Activated effector memory CD4-positive, alpha-beta T cell treated with Interleukin-2 at 50 U/mL for 16 hours (primary cell): ENCODE results near the gene SYP.
"Not testable (repeated sequence)": the region's sequence is repeated elsewhere in the genome, so short reads cannot be mapped to it uniquely, and the experiment has no call there.

ENCODE experiments used
- DNase-seq: peaks from one replicate; pipeline ENCODE4 v3.0.0-alpha.2; 2020

The SYP gene

DNA sequence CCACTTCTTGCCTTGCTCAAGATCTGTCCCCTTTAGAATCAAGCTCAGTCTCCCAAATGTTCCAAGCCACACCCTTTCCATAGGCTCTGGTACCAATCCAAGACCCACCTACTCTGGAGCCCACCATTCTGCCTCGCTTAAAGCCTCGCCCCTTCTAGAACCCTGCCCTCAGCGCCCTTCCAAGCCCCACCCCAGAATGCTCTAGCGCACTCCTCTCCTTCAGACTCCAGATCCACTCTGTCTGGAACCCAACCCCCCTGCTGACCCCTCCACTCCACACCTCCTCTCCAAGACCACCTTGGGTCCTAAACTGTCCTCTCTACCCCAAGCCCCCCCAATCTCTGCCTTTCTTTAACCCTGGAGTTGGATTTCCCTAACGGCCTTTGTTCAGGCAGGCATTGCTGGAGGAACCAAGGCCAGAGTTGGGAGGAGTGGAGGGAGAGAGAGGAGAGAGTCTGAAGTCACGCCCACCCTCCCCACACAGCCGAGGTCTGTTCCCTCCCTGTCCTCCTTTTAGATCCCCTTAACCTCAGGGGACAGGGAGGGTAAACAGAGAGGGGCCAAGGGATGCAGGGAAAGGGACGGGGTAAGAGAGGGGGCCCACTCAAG is 11.4 kb downstream of the SYP start:
- DNase-seq: no peak

DNA sequence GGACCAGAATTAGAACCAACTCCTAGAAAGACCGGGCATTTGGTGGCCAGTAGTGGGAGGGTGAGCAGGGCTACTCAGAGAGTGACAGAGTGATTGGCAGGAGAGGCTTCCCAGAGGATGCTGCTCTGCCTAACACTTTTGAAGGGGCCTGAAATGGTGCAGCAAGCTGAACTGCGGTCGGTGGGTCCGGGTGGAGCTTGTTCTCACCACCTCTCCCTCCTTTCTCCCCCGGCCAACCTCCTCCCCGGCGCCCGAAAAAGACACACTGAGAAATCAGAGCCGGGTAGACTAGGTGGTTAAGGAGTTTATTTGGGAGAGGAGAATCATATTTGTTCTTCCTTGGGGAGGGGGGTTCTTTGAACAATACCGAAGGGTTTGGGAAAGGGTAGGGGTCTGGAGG is 12.5 kb downstream of the SYP start:
- no peak for DNase-seq

DNA sequence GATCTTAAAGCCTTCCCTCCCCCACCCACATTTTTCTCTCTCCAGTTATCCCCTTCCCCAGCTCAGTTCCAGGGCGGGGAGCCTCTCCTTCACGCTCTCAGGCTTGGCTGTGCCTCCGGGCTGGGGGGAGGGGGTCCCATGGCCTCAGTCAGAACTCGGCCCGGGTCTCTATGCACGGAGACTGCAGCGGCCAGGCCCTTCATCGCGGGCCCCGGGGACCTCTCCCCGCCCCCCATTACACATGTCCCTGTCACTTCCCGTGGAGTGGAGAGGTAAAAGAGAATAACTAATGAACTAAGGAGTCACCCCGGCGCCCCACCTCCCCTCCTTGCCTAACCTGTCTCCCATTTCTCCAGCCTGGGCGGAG is 13.0 kb downstream of the SYP start:
- DNase-seq: no peak

DNA sequence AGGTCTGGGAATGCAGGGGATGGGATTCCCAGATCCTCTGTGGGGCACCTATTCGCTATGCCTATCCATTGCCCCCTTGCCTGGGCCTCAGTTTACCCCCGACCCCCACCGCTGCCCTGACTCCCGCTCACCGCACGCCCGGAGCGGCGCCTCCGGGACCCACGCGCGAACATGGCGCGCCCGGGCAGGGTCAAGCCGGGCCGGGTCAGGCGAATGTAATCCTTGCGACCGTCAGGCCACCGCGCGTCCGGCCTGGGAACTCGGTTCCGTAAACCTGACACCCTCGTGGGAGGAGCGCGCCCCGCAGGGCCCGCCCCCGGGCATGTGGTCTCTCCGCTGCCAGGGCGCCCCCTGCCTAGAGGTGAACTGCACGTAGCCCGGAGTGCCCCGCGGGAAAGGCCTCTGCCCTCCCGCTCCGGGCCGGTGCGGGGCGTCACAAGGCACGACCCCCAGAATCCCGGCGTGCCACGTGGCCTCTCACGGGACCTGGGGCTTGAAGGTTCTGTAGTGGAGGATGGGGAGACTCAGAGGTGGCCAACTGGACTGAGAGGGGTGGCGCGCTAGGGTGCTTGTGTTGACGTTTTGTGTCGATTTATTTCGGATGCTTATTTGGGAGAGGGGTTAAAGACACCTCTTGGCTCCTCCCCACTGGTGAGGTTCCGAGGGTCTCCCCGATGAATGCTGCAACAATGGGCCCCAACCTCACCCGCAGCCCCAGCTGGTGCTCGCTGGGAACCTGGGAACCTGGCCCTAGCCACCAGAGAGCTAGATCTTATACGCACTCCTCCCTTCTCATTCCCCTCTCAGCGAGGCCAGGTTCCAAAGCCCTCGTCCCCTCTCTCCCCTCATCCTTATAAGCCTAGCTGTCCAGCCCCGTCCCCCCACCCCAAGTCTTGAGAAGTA is 13.6 kb downstream of the SYP start, which contains the start of gene PRICKLE3:
PRICKLE3 (minus strand) TSS at position 249 of the 903 bp plus-strand sequence; CDS start at position 173, 76 bp downstream.
- DNase-seq: peak; percentile 60

DNA sequence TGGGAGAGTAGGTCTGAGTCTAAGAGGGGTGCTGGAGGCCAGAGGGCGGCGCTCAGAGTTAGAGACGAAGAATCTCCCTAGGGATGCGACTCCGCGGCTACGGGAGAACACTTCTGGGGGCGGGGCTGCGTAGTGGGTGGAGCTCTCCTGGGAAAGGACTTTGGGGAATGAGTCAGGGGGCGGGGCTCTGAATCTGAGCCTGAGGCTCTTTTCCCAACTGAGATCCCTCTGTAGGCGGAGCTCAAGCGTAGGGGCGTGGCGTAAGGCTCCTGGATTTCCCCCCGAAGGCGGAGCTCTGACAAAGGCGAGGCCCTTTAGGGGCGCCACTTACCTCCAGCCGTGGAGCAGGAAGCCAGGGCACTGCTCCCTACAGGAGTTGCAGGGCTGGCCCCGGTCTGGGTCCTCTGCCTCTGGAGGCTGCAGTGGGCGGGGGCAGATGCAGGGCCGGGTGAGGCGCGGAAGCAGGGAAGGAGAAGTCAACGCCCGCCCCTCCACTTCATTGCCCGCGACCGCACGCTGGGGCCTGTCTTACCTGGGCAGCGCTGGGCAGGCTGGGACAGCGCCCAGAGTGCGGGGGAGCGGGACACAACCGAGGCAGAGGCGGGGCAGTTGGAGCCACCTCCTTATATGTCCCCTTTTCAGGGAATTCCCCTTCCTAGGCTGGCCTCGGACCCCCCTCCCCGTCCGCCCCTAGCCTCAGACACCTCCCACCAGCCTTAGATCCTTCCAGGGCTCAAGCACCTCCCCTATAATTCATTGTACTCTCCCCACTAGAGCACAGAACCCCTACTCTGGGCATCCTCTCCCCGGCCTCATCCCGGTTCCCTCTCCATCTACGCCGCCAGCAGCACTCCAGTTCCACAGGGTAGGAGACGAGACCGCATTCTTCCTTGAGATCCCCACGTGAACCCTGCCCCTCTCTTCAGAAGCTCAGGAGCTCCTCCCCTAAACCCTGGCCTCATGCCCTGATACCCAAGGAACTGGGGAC is 15.4 kb downstream of the SYP start:
- no peak for DNase-seq

DNA sequence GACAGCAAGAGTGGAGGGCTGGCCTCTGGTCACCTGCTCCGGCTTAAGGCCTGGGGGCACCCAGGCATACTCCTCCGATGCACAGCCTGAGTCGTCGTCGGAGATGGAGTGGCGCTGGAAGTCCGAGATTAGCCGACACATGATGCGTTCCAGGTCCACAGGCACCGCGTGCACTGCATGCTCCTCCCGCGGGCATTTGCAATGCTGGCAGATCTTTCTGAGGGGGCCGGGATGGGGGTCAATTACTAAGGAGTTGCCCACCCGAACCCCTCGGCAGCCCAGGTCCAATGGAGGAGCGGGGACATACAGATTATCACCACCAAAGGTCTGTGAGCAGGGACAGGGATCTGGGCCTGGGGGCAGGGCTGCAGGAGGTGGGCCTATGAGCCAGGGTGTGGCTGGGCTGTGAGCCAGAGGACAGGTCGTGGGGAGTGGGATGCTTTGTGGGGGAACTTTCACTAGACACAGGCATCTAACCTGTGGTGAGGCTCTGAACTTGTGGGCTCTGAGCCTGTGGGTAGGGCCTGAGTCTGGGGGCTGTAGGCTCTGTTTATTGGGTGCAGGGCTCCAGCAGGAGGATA is 16.2 kb downstream of the SYP start:
- no peak for DNase-seq

DNA sequence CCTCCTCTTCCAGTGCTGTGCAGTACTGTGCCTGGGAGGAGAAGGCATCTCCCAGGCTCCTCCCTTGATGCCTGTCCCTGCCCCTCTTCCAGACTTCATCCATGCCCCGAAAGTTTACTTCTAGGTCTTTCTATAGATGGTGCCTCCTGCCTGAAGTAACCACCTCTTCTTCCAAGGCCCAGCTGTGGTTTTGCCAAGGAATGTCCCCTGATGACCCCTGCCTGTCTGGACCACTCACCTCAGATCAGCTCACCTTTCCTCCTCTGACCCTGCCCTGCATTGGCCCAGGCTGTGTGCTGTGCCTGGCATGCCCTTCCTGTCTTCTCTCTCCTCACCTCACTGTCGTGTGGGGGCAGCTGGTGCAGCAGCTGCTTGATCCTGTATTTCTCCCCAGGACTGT is 20.6 kb downstream of the SYP start:
- DNase-seq: no peak

DNA sequence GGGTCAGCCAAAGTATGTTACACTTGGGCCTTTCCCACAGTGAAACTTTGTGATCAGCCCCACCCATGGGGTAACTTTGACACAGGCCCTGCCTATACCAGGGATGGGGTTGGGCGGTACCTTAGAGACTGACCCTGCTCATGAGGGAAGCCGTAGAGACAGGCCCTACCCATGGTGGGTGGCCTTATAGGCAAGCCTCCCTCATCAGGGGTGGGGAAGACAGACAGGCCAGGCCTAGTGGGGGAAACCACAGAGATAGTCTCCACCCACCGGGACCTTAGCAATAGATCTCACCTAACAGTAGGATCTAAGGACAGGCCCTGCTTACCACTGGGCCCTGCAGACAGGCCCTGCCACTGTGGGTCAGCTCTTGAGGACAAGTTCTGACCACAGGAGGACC is 21.5 kb downstream of the SYP start:
- no peak for DNase-seq

DNA sequence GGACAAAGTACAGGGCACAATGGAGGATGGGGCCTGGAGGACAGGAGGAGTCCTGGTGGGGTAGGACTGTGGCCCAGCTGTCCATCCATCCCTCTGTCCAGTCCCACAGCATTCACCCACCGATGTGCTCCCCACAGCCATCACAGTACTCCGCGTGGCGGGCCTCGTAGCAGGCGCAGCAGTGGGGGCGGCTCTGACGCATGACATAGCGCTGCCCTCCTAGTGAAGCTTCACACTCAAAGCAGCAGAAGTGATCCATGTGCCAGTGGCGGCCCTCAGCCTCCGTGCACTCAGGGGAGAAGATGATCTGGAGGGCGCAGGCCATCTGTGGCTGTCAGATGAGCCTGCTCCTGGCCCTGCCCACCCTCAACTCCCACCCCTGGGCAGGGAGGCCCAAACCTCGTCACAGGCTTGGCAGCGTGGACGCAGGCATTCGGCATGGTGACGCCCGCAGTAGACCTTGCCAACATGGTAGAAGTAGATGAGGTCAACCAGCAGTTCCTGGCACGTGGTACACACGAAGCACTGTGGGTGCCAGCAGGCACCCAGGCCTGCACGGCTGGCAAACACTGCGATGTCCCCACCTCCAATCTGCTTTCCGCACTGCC is 22.0 kb downstream of the SYP start:
- no peak for DNase-seq

DNA sequence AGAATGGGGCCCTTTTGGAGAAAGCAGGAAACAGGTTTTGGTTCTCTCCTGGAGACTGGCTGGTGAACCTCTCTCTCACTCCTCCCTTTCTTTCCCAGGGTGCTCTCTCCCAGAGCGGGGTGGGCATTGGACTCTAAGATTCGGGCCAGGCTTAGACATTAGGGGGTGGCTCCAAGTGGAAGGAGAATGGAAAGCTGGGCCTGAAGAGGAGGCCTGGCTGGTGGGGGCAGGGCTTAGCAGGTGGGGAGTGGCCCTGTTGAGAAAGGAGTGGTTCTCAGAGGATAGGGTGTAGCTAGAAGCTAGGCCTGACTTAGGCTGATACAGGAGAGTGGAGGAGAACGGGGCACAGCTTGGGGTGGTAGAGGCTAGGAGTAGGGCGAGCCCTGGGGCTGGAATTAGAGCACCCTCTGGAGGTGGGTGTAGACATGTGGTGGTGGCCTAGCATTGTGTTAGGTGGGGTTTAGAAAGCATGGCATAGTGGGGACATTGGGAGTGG is 22.6 kb downstream of the SYP start:
- DNase-seq: no peak

DNA sequence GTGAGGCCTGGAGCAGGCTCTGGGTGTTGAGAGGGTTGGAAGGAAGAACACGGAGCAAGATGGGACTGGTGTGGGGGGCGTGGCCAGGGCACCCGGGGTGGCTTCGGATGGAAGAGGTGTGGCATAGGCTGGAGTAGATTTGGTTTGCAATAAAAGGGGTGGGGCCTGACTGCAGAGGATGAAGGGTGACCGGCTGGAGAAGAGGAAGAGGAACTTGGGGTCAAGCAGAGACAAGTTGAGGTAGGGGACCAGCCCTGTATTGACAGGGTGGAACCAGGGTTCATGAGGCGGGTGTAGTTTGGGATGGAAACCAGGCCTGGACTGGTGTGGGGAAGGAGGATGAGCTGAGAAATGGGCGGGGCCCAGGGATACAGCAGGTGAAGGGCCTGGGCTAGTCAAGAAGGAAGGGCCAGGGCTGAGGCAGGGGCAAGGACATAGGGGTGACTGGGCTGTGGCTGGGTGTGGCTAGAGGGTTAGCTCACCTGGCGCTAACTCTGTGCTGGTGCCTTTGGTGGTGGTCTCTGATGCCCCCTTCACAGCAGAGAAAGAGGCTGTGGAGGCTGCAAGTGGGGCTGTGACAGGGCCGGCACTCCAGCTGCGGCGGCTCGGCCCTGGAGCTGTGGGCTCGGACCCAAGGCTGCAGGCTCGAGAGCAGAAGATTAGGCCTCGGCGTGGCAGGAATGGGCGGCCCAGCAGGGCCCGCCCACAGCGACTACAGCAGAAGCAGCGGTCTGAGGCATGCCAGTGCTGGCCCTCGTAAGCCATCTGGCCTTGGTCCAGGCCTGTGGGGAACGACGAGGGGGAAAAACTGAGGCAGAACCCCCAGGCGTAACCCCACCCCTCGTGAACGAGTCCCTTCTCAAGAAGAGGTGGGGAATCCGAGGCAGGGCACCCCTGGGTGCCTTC is 23.3 kb downstream of the SYP start:
- DNase-seq: no peak

DNA sequence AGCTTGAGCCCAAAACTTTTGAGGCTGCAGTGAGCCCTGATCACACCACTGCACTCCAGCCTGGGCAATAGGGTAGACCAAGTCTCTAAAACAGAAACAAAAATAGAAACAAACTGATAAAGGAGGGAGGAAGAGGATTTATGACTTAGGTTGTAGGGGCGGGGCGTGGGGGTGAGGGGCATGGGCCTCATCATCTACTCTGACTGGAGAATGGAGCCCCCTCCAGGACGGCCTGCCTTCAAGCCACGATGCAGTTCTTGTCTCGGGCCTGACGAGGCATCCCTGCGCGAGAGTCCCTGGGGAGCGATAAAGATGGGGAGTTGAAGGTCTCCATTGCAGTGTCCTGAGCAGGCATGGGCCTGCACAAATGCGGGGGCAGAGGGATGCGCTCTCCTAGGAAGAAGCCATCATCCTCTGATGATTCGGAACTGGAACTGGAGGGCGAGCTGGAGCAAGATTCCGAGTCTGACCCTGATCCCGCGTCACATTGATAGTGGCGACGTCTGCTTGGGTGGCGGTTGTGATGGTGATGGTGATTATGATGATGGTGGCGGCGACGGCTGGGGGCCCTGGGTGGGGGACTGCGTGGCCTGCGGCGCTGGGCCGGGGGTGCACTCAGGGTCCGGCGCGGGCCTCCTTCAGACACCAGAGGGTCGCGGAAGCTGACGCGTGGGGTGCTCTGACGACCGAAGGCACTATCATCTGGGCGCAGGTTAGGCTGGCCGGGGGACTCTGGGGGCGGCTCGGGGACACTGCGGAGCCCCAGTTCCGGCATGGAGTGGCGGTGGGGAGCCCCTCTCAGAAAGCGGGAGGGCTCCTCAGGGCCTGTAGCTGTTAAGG is 24.3 kb downstream of the SYP start:
- DNase-seq: no peak

DNA sequence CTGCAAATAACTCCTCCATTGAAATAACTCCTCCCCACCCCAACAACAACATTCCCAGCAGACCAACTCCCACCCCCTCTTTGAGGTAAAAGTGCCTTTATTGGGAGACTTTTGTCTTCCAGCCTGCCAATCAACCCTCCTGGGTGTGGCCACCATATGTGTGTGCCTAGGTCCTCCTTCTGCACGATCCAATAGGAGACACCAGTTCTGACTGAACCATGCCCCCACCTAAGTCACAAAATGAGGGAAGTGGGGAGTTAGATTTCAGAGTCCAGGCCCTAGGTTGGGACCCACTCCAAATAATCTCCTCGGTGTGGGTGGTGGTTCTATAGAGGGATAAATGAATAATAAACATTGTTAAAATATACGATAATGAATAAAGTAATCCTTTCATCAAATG is 25.3 kb downstream of the SYP start:
- DNase-seq: no peak

DNA sequence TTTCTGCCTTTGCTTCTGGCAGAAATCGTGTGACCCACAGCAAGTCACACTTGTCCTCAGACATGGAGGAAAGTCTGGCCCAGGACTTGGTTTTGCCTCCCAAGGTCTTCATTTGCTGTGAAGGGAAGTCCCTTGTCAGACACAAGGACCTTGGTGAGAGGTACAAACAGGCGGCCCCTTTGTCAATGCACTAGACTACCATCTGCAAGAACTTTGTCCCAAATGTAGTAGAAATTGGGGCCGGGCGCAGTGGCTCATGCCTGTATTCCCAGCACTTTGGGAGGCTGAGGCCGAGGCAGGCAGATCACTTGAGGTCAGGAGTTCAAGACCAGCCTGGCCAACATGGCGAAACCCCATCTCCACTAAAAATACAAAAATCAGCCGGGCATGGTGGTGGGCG is 26.4 kb downstream of the SYP start:
- DNase-seq: not testable (repeated sequence)

DNA sequence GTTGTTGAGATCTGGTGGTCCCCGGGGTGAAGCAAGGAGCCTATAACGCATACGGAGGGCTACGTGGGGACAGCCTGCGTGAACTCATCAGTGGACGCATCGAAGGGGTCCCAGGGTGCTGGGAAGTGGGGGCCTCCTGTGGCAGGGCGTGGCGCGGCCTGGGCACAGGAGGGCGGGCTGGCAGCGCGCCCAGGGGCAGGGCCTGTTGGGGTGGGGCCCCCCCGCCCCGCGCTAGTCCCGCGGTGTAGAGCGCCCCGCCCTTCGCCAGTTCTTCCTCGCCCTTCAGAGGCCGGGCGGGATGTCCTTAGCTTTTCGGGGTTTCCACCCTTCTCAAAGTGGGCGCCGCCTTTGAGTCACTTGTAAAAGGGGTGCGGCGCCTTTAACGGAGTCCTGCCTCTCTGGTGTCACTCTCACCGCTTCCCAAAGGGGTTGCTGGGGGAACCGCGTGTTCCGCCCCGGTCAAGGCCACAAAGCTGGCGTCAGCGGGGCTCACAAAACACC is 27.7 kb downstream of the SYP start:
- peak; percentile 64 for DNase-seq

DNA sequence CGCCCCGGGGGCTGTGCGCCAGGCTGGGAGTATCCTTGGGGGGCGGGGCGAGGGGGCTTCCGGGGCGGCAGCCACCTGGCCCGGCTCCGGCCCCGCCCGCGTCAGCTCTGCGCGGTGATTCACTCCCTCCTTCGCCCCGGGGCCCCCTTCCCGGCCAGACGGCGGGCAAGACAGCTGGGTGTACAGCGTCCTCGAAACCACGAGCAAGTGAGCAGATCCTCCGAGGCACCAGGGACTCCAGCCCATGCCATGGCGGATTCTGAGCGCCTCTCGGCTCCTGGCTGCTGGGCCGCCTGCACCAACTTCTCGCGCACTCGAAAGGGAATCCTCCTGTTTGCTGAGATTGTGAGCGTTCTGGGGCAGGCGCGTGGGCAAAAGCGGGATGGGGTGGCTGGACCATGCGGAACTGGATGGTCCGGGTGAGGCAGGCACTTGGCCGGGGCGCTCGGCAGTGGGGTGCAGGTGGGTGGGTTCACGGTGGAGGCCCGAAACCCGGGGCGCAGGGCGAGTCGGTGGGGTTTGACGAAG is 28.2 kb downstream of the SYP start, which contains the start of gene PLP2:
PLP2 (plus strand) TSS at position 147 of the 528 bp plus-strand sequence; CDS start at position 250, 103 bp downstream.
- peak; percentile 61 for DNase-seq

DNA sequence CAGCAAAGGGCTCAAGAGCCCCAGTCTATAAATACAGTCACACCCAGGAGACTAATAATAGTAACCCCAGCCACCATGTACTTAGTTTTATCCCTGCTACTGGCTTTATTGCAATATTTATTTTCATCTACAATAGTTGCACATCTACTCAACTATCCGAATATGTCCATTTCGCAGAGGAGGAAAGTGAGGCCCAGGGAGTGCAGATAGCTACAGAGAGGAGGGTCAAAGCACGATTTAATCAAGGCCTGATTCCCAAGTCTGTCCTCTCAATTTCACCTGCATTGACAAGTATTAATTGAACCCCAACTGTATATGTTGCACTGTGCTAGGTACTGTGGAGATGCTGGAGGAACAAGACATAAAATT is 32.3 kb downstream of the SYP start:
- DNase-seq: no peak

DNA sequence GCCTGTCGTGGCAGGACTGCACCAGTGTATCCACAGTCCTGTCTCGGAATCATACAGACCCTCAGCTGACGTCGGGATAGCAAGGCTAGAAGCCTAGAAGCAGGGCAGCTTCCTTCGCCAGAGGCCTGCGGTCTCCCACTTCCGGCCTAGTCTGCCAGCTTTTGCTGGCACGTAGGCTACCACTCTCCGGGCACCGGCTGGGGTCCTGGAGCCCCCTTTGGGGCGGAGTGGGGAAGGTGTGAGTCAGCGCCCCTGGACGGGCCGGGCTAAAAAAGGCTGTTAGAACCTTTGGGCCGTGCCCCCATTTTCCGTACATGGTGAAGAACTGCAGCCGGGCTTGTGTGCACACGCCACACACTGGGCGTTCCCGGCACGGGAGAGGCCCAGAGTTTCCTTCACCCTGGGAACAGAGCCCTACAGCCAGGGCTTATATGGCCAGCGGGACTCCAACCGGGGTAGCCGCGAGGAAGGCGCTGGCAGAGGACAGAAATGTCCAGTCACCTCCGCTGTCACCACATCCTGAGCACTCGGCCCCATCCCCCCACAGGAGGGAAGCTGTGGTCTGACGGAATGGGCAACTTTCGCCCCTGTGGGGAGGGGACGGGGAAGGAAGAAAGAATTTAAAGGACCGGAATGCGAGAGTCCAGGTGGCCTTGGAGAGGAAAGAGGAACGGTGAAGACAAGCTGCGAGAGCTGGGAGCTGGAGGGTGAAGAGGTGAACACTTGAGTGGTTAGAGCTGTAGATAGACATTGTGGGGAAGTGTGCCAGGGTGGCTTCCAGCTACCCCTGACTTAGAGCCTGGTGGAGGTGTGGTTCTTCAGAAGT is 32.9 kb downstream of the SYP start:
- DNase-seq: peak; percentile 58
